Measurements from ENCODE around the gene SOD3.

SOD3 gene

DNA sequence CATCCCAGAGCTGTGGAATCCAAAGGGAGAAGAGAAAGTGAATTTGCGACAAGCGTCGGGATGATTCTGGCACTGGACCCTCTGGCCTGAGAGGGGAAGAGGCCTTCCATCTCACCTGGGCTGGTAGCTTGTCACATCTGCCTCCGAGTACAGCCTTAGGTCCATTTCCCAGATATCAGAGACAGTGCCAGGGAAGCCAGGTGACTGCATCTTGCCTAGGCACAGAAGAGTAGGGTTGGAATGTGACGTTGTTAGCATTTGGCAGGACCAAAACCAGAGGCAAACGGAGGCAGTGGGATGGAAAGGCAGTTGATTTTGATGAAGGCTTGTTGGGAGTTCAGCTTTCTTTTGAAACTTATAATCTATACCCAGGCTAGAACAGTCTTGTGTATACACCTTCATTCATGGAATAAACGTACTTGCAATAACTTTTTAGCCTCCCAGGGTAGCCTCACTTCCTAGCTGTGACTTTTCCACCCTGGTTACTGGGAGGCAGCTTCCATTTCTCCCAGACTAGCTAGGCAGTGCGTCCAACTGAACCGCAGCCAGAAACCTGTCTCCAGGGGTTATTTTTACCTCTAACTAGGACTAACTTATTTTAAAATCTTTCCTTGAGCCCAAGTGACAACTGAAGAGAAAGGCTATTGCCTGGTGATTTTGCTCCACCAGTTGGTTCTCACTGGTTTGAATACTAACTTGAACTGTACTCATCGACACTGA is 5.9 kb downstream of the SOD3 start:
- no peak for DNase-seq (ENCODE audit: low read depth)

DNA sequence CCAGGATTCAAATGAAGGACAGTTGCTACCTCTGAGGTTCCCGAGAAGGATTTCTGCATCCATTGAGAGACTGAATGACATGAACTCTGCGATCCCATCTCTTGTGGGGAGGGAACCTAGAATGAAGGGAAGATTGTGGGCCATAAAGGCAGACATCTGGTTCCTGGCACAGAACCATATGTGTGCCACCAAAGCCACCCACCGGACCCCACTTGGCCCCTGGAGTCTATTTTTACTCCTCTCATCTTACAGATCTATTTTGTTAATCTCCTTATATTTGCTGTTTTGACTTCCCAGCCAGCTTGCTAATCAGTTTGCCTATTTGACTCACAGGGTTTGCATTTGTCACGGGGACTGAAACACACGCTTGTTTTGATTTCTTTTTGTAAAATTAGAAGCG is 7.3 kb downstream of the SOD3 start:
- DNase-seq (ENCODE audit: low read depth), result no peak

DNA sequence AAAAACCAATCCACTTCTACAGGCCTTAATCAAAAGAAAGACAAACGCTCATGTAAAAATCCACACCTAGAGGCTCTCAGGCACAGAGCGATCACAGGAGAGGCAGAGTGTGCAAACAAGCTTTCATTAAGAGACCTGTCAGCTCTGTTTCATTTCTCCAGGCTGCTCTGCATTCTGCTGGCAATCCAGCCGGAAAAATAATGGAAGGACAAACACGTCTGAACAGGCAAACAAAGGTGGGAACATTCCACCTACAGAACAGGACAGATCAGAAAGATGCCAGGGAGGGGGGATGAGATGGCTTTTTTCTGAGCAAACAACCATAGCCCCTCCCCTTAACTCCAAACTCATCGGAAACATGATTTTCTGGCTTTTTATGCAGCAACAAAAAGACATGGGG is 9.7 kb downstream of the SOD3 start:
- DNase-seq (ENCODE audit: low read depth), result no peak

DNA sequence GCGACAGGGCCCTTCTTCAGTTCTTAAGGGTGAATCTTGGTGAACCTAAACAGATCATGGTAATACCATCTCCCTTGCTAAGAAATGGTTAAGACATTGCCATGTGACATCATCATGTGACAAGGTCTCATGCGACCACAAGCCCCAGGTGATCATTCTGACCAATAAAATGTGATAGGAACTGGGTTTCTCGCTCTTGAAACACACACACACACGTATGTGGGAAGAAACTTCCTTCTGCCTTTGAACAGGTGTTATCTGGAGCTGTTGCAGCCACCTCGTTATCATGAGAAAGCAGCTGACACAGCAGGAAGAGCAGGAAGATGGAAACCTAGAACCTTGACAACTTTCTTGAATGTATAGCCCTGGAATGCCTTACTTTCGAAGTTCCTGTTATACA is 10.2 kb downstream of the SOD3 start:
- DNase-seq (ENCODE audit: low read depth), result no peak

DNA sequence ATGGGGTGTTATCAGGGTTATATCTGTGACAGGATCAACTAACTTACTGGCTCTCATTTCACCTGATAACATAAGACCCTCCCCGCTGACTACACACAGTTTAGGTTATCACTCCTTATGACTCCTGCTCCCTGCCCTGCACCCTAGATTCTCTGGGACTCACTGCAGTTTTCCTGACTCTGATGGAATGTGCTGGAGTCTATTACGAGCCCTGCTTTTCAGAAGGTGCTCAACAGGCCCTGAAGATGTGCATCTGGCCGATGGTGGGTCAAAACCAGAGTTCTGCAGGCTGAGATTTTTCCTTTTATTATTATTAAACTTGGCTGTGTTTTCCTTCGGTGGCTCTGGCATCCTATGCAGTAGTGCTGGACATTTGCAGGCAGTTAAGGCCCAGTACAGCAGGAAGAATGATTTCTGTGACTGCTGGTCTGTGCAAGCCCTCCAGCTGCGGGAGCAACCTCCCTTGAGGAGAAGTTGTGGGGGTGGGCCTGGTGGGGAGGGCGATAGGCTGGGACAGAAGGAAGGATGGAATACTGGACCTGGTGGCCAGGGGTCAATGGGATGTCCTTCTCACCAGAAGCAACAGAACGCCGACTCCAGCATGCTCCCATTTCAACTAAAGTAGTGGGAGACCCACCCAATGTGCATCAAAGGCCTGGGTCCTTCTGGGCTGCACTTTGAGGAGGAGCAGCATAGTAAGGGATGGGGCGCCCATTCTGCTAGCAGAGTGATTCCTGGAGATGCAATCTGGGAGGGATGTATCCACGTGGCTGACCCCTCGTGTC is 11.0 kb downstream of the SOD3 start:
- no peak for DNase-seq (ENCODE audit: low read depth)

DNA sequence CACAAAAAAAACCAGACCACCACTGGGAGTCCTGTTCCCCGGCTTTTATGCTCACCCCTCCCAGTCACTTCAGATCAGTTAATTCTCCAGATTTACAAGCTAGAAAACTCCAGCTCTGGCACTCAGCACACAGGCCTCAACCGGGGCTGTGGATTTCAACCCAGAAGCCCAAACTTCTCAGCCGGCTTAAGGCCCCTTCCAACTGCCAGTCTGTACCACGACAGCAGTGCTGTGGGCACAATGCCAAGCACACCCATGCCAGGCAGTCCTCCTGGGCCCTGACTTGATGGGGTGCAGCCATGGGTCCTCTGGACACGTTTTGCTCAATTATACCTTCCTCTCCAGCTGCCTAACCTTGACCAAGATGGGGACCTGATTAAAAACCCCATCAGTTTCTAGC is 12.2 kb downstream of the SOD3 start:
- no peak for DNase-seq (ENCODE audit: low read depth)

DNA sequence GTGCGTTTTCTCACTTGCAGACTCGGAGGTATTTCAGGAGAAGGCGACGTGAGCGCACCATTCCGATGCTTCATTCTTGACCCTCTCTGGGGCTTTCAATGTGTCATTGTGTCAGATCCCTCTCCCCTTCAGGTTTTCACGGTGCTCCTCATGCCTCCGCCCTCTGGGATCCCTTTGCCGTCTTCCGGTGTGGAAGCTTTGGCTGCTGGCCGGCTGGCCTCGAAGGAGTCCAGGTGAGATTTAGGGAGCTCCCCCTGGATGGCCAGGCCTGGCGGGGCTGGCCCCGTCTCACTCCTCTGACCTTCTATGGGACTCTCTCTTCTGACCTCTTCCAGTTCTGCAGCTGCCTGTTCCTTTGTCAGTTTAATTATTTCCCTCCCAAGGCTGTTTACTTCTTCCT is 12.9 kb downstream of the SOD3 start:
- no peak for DNase-seq (ENCODE audit: low read depth)

DNA sequence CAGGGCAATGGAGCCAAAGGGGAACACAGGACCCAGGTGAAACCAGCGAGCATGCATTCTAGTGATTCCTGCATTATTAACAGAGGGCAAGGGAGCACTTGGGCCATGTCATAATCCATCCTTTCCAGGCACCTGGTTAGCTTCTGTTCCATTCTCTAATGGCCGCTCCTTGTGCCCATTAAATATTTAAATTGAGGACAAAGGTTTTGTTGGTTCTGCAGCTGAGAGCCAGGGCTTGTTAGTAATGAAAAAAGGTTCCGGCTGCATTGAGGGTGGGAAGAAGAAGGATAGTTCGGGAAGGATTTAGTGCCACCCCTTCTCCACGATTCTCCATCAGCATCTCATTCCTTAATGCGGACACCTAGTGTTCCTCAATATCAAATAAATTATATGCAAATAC is 13.6 kb downstream of the SOD3 start:
- DNase-seq (ENCODE audit: low read depth), result no peak

DNA sequence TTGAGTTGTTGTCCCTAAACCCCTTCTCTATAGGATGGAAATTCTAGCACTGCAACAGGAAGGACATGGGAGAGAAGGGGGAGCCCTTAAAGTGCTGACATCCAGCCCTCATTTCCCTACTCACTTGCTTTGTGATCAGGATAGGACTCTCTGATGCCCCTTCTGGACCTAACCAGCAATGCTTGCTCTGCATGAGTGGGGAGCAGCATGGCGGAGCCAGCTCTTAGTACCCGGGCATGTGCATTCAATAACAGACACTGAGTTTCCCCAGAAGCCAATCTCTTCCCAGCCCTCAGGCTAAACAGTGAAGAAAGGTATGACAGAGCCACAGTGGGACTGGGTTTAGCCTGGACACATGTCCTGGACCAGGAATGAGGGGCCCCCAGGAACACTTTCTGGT is 14.0 kb downstream of the SOD3 start:
- no peak for DNase-seq (ENCODE audit: low read depth)

DNA sequence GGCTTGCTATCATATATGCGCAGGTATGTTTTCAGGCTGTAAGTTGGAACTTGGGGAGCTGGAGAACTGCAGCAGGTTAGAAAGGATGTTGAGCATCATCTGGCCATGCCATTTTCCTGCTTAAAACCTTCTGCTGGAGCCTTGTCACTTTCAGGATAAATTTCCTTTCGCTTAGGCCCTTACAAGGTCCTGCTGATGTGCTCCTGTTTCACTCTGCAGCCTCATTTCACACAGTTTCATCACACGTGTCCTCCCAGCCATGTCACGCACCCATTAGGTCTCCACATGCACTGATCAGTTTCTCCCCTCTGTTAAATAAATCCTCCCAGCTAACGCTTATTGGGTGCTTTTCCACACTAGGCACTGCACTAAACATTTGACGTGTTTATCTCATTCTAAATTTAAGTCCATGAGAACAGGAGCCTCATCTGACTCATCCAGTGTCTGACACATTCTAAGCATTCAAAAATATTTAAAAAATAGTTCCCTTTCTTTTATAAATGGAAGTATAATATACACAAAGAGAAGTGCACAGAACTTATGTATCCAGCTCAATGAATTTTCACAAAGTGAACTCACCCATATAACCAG is 14.5 kb downstream of the SOD3 start:
- no peak for DNase-seq (ENCODE audit: low read depth)

DNA sequence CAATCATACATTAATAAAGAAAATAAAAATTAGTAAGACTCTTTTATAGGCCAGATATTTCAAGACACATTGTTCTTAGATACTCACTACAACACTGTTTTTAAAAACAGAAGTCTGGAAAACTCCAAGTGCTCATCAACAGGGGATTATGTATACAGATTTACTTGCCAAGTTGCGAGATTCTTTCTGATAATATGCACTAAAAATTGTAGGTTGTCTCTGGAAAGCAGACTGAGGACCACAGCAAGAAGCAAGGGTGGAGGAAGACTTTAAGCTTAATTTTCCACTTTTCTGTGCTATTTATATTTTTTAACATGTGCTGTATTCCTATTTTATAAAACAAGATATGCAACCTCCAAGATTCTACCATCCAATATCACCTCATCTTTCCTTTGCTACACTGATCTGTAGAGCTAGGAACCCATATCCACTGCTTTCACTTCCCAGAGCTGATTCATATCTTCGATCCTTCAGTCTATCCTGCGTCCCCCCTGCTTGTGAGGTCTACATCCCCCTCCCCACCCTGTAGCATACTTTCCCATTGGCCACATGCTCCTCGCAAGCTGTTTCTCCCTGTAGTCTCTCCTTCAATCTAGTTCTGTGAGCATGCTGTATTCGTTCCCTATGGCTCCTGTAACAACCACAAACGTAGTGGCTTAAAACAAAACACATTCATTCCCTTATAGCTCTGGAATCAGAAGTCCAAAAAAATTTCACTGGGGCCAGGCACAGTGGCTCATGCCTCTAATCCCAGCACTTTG is 15.7 kb downstream of the SOD3 start:
- DNase-seq (ENCODE audit: low read depth), result no peak

DNA sequence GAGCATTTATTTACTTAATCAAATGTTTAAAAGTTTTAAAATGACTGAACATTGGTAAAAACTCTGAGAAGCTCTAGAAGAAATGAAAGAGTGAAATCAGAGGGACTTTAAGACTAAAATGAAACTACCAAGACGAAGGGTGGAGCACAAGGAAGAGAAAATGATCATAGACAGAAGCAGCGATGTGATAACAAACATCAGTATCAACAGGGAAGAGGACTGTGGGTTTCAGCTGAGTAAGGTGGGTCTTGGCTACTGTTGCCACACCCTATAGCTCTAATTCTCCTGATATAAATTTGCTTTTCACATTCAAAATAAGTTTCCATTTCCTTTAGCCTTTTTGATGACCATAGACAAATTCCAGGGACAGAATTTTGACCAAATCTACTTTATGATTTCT is 18.4 kb downstream of the SOD3 start:
- DNase-seq (ENCODE audit: low read depth), result no peak

DNA sequence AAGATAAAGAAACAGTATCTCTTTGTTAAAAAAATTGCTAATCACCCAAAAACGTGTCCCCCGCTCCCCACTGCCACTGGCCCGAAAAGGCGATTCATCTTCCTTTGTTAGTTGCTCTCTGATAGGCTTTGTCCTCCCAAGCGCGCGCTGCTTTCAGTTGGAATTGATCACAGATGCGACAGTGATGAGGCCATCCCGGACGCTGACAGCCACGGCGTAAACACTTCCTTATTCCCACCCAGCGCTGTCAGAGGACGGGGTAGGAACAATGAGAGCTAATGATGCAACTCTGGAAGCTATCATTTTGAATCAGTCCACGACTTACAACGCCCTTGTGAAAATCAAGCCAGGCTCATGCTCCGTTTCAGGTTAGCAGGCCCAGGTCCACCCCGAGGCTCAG is 21.4 kb downstream of the SOD3 start:
- no peak for DNase-seq (ENCODE audit: low read depth)

DNA sequence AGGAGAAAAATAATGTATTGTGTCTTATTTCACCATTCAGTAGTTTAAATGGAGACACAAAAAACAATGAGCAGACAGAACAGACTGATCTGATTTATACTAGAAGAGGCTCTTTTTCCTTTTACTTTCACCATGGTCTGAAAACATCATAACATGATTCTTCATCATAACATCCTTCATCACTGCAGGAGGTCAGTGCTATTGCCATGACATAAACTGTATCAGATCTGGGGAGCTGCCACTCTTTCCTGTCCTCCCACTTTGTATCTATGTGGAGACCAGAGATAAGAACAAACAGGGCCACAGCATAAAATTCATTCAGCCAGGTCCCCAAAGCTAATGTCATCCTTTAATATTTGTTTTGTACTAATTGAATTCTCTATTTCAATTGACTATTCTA is 25.2 kb downstream of the SOD3 start:
- no peak for DNase-seq (ENCODE audit: low read depth)

DNA sequence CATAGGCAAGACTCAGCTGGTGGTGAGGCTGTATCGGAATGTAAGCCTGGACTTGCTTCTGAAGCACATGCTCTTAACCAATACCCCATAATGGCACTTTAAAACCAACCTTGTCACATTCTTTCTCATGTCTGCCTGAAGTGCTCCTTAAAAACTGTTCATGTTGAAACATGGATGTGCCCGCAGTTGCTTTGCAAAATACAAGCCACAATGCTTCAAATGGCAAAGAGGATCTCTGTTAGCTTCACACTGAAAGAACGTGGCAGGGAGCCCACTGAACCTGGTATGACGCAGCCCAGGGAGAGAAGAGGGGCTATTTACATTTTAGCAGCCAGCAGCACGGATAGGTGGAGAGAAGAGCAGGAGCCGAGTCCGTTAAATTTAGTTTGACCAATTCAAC is 29.3 kb downstream of the SOD3 start:
- no peak for DNase-seq (ENCODE audit: low read depth)

DNA sequence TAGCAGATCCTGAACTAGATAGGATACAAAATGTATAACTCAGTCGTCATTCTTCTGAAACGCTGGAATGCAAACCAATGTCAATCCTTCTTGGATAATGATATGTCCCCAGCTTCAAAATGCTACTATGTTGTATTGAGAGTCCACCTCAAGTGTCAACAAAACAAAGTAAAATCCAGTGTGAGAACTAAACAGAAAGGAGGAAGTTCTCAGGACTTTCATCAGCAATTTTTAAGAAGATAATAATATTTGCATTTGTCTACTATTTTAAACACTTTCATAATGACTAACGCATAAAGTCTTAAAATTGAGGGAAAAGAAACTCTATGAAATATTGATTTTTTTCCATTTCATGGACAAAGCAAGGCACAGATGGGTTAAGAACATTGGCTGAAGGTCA is 36.3 kb downstream of the SOD3 start:
- DNase-seq (ENCODE audit: low read depth), result no peak

DNA sequence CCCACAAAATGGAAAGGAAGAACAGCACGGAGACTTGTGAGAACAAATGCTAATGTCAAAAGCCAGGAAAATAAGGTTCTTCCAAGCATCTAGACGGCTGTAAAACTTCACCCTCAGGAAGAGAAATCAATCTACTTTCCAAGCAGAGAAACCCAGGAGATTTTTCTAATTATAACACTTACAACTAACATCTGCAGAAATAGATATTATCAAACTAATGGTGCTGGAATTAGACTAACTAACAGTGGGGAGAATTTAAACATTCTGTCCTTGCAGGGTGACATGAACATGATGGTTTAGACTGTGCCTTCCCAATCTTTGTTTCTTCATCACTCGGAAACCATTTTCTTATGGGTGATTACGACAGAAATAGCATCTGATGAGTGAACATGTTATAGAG is 40.3 kb downstream of the SOD3 start:
- no peak for DNase-seq (ENCODE audit: low read depth)

DNA sequence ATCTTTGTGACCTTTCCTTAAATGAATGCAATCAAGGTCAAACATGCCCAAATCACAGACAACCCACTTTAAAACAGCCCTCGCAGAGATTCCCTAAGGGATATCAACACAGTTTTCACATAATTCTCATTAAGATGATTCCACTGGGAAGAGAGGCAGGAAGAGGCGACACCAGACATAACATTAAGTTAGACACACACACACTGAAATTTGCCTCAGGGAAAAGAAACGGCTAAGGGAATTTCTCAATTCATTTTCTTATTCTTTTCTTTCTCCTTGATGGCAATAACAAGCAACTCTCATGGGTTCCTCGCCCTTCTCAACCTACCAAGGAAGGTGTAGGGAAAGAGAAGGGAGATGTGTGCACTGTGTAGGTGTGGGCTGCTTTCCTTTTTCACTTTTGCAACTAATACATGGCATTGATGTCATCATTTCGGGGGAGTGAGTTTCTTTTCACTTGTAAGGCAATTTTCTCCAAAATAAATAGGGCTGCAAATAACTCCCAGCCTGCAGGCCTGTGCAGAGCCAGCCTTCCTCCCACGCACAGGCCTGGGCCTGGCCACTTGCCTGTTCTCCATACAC is 41.4 kb downstream of the SOD3 start:
- no peak for DNase-seq (ENCODE audit: low read depth)

DNA sequence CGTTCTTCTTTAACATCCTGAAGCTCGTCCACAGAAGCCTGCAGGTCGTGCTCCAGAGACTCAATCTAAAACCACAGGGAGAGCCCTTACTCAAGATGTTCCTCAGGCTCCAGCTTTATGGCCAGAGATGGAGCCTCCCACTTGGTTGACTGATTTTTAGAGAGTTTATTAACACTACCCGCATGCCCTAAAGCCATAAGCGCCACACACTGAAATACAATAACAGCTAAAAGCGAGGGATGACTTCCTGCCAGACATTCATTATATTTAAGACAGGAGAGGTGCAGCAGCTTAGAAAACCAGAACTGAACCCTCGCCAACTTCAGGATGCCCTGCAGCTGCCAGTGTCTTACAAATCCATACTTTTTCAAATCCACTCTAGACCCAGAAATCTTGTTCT is 42.0 kb downstream of the SOD3 start:
- no peak for DNase-seq (ENCODE audit: low read depth)

DNA sequence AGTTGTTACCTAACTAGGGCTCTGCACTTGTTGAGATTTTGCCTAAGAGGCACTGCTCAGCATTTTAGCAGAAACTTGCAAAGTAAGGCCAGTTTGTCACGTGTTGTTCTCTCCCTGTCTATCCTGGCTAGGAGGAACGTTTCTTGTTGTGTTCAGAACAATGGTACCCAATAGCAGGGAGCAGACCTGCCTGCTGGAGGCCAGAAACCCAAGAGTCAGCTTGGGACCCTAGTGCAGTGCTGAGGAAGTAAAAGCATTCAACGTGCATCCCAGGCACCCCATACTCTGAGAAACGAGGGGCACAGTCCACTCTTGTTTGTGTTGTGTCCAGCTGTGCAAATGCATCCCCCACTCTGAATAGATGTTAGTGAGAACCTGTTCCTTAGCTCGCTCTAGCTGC is 42.4 kb downstream of the SOD3 start:
- DNase-seq (ENCODE audit: low read depth), result no peak

DNA sequence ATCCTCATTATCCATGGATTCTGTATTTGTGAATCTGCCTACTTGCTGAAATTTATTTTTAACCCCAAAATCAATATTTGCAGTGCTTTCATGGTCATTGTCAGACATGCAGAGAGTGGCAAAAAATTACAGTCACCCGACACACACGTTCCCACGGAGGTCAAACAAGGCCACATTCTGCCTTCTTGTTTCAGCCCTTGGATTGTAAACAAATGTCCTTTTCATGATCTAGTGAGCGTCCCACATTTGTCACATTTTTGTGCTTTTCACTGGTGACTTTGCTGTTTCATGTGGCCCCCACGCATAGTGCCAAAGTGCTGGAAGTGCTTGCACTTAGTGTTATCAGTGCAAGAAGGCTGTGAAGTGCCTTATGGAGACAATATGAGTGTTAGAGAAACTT is 45.0 kb downstream of the SOD3 start:
- no peak for DNase-seq (ENCODE audit: low read depth)

DNA sequence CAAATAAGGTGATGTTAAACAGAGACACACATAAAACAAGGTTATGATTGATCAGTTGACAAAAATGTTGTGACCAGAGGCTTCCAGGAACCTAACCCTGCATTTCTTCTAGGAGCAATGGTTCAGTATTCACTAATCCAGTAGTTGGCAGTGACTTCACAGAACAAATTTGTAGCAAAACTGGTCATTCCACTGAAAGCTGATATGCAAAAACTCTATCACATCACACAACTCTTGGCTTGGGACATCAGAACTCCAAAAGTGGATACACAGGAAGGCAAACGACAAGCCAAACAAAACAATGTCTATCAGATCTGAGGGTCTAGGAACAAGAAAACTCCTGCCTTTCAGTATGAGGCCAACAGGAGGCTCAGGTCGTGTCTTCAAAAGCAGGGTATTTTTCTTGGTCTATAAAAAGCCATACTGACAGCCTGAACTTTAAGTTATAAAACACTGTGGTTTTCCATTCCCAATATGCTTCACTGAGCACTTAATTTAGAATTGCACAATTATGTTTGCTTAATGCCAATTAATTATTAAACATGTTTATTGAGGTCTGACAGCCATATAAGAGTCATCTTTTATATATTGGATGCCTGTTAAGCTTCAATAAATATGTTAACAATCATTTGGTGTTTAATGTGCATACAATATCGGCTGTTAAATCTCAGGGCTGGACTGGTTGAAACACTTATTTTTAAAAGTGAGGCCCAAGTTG is 45.6 kb downstream of the SOD3 start:
- no peak for DNase-seq (ENCODE audit: low read depth)
